ENCODE measurements around the gene REM1.

DNA sequence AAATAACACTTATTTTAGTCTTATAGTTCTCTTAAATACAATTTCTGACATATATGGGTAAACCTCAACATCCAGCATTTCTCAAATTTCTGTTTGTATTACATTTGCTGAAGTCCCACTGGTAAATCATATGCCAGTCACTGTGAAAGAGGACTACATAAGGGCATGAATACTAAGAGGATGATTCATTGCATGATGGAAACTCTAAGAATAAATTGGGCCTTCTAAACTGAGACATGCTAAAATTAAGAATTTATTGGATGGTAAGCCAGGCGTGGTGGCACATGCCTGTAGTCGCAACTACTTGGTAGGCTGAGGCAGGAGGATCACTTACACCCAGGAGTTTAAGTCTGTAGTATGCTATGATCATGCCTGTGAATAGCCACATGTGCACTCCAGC, 22.5 kb upstream of the REM1 start:
- TF ChIP-seq SP1 (IDR thresholded peaks at IDR 0.05) (no peak), L3MBTL2 (conservative IDR thresholded peaks at IDR 0.05) (no peak)

Data from HEK293T (cell line).